ENCODE results near the gene UQCRQ. TPM values are rescaled to one million over a fixed set of nuclear protein-coding genes. Genes with fewer than 3 reads are reported as not detected.

The UQCRQ gene
- total and polyA plus RNA-seq, 2 of the 13 experiments (the other 11 are each of a cell fraction or from before 2014, with no cell fraction given), result 257 to 575 TPM

GRCh38 chr5:132873119-132873929 lies 6.9 kb downstream of the UQCRQ start, which contains the start of gene LEAP2 (continued):
- TF ChIP-seq ZNF704 (CRISPR knock-in tag; IDR thresholded peaks at IDR 0.05; ENCODE audit: borderline replicate concordance) (no peak), TOE1 (CRISPR knock-in tag; IDR thresholded peaks at IDR 0.05) (no peak), ELF1 (CRISPR knock-in tag; IDR thresholded peaks at IDR 0.05) (no peak), MTF1 (CRISPR knock-in tag; IDR thresholded peaks at IDR 0.05) (no peak), ZNF367 (CRISPR knock-in tag; IDR thresholded peaks at IDR 0.05; ENCODE audit: borderline replicate concordance) (no peak), MED13 (CRISPR knock-in tag; IDR thresholded peaks at IDR 0.05) (no peak), REST (IDR thresholded peaks at IDR 0.05; ENCODE audit: borderline replicate concordance in 1 of 2, low read depth in 1 of 2, low read length in 2 of 2) (peak in 1 of 2 experiments; percentile 70; a peak in 2 of 4 replicates), FOXM1 (CRISPR knock-in tag; IDR thresholded peaks at IDR 0.05) (no peak)
- TF ChIP-seq, protein P1, sequence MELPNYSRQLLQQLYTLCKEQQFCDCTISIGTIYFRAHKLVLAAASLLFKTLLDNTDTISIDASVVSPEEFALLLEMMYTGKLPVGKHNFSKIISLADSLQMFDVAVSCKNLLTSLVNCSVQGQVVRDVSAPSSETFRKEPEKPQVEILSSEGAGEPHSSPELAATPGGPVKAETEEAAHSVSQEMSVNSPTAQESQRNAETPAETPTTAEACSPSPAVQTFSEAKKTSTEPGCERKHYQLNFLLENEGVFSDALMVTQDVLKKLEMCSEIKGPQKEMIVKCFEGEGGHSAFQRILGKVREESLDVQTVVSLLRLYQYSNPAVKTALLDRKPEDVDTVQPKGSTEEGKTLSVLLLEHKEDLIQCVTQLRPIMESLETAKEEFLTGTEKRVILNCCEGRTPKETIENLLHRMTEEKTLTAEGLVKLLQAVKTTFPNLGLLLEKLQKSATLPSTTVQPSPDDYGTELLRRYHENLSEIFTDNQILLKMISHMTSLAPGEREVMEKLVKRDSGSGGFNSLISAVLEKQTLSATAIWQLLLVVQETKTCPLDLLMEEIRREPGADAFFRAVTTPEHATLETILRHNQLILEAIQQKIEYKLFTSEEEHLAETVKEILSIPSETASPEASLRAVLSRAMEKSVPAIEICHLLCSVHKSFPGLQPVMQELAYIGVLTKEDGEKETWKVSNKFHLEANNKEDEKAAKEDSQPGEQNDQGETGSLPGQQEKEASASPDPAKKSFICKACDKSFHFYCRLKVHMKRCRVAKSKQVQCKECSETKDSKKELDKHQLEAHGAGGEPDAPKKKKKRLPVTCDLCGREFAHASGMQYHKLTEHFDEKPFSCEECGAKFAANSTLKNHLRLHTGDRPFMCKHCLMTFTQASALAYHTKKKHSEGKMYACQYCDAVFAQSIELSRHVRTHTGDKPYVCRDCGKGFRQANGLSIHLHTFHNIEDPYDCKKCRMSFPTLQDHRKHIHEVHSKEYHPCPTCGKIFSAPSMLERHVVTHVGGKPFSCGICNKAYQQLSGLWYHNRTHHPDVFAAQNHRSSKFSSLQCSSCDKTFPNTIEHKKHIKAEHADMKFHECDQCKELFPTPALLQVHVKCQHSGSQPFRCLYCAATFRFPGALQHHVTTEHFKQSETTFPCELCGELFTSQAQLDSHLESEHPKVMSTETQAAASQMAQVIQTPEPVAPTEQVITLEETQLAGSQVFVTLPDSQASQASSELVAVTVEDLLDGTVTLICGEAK (IDR thresholded peaks at IDR 0.05), result no peak
- TF ChIP-seq, protein P1 (CRISPR knock-in tag; IDR thresholded peaks at IDR 0.05), result no peak
- TF ChIP-seq, protein P2, sequence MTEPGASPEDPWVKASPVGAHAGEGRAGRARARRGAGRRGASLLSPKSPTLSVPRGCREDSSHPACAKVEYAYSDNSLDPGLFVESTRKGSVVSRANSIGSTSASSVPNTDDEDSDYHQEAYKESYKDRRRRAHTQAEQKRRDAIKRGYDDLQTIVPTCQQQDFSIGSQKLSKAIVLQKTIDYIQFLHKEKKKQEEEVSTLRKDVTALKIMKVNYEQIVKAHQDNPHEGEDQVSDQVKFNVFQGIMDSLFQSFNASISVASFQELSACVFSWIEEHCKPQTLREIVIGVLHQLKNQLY (CRISPR knock-in tag; IDR thresholded peaks at IDR 0.05), result peak; percentile 96
